ENCODE measurements around the gene ATAD3A.
"Not testable (repeated sequence)": the region's sequence is repeated elsewhere in the genome, so short reads cannot be mapped to it uniquely, and the experiment has no call there.

GRCh38 chr1:1485755-1486317 is 26.1 kb upstream of the ATAD3A start:
- not testable (repeated sequence) for TF ChIP-seq SUZ12 (IDR thresholded peaks at IDR 0.05; ENCODE audit: extremely low read depth, insufficient read depth, insufficient read length); YY1 (IDR thresholded peaks at IDR 0.05; ENCODE audit: insufficient read depth, insufficient read length); ZNF274 (IDR thresholded peaks at IDR 0.05; ENCODE audit: low read depth, low read length)

Data from NT2/D1 (cell line).